HepG2 (cell line): Measurements from ENCODE around the gene PRUNE1. TPM values are rescaled to one million over a fixed set of nuclear protein-coding genes. Genes with fewer than 3 reads are reported as not detected.

ENCODE experiments used
- CEBPB ChIP-seq: IDR thresholded peaks from 2 replicates; pipeline ENCODE4 v1.6.1; 2011; ENCODE audit warnings: low read depth, low read length, improper control_type of control experiment, borderline replicate concordance
- MEIS2 ChIP-seq: sonication (generic); formaldehyde crosslinking; IDR thresholded peaks from 2 replicates; pipeline ENCODE4 v1.9.0; 2021; ENCODE audit warnings: mild to moderate bottlenecking, missing genetic modification reagents
- NPAS2 ChIP-seq: sonication (generic); formaldehyde crosslinking; IDR thresholded peaks from 2 replicates; pipeline ENCODE4 v1.8.0; 2022; ENCODE audit warnings: mild to moderate bottlenecking, missing genetic modification reagents, borderline replicate concordance
- PITX1 ChIP-seq: sonication (generic); formaldehyde crosslinking; IDR thresholded peaks from 2 replicates; pipeline ENCODE4 v1.5.1; 2020; ENCODE audit warnings: mild to moderate bottlenecking, missing genetic modification reagents
- RXRB ChIP-seq: IDR thresholded peaks from 2 replicates; pipeline ENCODE4 v1.6.1; 2016; ENCODE audit warnings: borderline replicate concordance, missing genetic modification reagents, missing compliant biosample characterization
- SNAPC5 ChIP-seq: sonication (generic); formaldehyde crosslinking; IDR thresholded peaks from 2 replicates; pipeline ENCODE4 v1.8.1; 2023; ENCODE audit warnings: mild to moderate bottlenecking, missing genetic modification reagents, borderline replicate concordance
- ZNF142 ChIP-seq: sonication (generic); formaldehyde crosslinking; IDR thresholded peaks from 2 replicates; pipeline ENCODE4 v1.4.0; 2020; ENCODE audit warnings: missing genetic modification reagents
- ZNF317 ChIP-seq: sonication (generic); formaldehyde crosslinking; IDR thresholded peaks from 2 replicates; pipeline ENCODE4 v1.5.0; 2020; ENCODE audit warnings: mild to moderate bottlenecking, missing genetic modification reagents
- polyA plus RNA-seq, 8 experiments: library from polyadenylated mRNA; depleted of rRNA in 3 of 8; stranded (reverse) in 7 of 8; unstranded in 1 of 8; fragments of >200 nt; fragmentation: Illumina TruSeq in 4 of 8; extraction: Trizol in 4 of 8; gene quantifications; 2 replicates each; pipeline versions ENCODE4 v1.2.1 to v1.2.3, GENCODE V29; 2011 to 2016; ENCODE audit warnings: low read depth in 4 of 8, missing spikeins in 1 of 8, mixed read lengths in 1 of 8; ENCODE audit not compliant: insufficient read depth in 1 of 8
- total RNA-seq, 5 experiments: library from RNA; depleted of rRNA; stranded (reverse); fragments of >200 nt; fragmentation: Illumina TruSeq; extraction: Trizol; gene quantifications; 2 replicates each; pipeline ENCODE4 v1.2.3, GENCODE V29; 2016; ENCODE audit warnings: low read depth in 1 of 5
- TF ChIP-seq, protein P1 (sequence below), 2 experiments: sonication (generic) in 1 of 2; formaldehyde crosslinking in 1 of 2; IDR thresholded peaks; 2 replicates each; pipeline versions ENCODE4 v1.4.0 to v1.6.1; 2016 to 2020; ENCODE audit warnings: borderline replicate concordance in 1 of 2, low read depth in 1 of 2, mild to moderate bottlenecking in 1 of 2, missing genetic modification reagents in 1 of 2
- TF ChIP-seq, protein P2 (sequence below): sonication (generic); formaldehyde crosslinking; IDR thresholded peaks from 2 replicates; pipeline ENCODE4 v1.9.0; 2021; ENCODE audit warnings: missing genetic modification reagents, mild to moderate bottlenecking, borderline replicate concordance
- TF ChIP-seq, protein P3 (sequence below): IDR thresholded peaks from 2 replicates; pipeline ENCODE4 v1.6.1; 2016; ENCODE audit warnings: control low read depth

PRUNE1 gene
- total and polyA plus RNA-seq, 2 of the 13 experiments (the other 11 are each of a cell fraction or from before 2014, with no cell fraction given) = 19.0 to 31.9 TPM

DNA sequence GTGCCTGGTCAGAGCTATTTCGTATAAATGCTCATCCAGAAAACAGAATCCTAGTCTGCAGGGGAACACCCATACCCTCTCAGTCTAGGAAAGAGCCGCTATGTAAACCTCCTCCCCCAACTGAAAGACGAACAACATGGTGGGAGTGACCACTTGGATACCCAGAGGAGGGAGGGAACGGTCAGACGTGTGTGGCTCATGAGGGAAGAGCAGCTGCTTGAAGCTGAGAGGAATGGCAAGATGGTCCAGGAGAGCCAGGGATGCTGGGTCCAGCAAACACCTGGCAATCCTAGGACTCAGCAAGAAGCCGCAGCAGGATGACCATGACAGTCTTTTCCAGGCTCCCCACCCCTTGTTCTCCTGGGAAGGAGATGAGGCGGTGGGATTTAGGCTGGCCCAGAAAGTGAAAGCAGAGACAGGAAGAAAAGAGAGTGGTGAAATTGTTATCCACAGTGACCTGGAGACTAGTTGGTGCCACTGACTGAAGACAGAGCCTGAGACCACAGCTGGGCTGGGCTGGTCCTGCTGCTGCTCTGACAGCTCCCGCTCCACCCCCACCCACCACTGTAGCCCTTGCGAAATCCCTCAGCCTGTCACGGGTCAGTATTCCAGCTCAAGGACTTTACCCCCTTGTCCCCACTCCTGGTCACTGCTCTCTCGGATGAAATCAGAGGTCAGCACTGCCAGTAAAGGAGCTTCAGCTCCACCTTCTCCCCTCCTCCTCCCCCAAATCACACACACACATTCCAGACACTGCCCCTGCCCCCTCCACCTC is 37.3 kb upstream of the PRUNE1 start (continued):
- TF ChIP-seq PITX1 (peak; percentile 91), NPAS2 (CRISPR knock-in tag) (no peak), ZNF317 (CRISPR knock-in tag) (peak; percentile 83; the same call in 1 of the 2 replicates), CEBPB (peak; percentile 99), RXRB (CRISPR knock-in tag) (peak; percentile 95), SNAPC5 (CRISPR knock-in tag) (no peak), MEIS2 (CRISPR knock-in tag) (peak; percentile 96), ZNF142 (CRISPR knock-in tag) (no peak)
- TF ChIP-seq, protein P1, sequence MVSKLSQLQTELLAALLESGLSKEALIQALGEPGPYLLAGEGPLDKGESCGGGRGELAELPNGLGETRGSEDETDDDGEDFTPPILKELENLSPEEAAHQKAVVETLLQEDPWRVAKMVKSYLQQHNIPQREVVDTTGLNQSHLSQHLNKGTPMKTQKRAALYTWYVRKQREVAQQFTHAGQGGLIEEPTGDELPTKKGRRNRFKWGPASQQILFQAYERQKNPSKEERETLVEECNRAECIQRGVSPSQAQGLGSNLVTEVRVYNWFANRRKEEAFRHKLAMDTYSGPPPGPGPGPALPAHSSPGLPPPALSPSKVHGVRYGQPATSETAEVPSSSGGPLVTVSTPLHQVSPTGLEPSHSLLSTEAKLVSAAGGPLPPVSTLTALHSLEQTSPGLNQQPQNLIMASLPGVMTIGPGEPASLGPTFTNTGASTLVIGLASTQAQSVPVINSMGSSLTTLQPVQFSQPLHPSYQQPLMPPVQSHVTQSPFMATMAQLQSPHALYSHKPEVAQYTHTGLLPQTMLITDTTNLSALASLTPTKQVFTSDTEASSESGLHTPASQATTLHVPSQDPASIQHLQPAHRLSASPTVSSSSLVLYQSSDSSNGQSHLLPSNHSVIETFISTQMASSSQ (IDR thresholded peaks at IDR 0.05; ENCODE audit: low read depth) = no peak; the same call in 1 of the 2 replicates
- TF ChIP-seq, protein P1 (CRISPR knock-in tag; IDR thresholded peaks at IDR 0.05; ENCODE audit: borderline replicate concordance) = peak; percentile 86; the same call in 1 of the 2 replicates
- TF ChIP-seq, protein P2, sequence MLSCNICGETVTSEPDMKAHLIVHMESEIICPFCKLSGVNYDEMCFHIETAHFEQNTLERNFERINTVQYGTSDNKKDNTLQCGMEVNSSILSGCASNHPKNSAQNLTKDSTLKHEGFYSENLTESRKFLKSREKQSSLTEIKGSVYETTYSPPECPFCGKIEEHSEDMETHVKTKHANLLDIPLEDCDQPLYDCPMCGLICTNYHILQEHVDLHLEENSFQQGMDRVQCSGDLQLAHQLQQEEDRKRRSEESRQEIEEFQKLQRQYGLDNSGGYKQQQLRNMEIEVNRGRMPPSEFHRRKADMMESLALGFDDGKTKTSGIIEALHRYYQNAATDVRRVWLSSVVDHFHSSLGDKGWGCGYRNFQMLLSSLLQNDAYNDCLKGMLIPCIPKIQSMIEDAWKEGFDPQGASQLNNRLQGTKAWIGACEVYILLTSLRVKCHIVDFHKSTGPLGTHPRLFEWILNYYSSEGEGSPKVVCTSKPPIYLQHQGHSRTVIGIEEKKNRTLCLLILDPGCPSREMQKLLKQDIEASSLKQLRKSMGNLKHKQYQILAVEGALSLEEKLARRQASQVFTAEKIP (CRISPR knock-in tag) = no peak
- TF ChIP-seq, protein P3, sequence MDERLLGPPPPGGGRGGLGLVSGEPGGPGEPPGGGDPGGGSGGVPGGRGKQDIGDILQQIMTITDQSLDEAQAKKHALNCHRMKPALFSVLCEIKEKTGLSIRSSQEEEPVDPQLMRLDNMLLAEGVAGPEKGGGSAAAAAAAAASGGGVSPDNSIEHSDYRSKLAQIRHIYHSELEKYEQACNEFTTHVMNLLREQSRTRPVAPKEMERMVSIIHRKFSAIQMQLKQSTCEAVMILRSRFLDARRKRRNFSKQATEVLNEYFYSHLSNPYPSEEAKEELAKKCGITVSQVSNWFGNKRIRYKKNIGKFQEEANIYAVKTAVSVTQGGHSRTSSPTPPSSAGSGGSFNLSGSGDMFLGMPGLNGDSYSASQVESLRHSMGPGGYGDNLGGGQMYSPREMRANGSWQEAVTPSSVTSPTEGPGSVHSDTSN (CRISPR knock-in tag) = peak; percentile 46; the same call in 1 of the 2 replicates
